SW480 (cell line): ENCODE measurements around the gene KCNJ14.
A peak's percentile ranks its signal among the peaks of the same experiment; 100 is the strongest.
"Not testable (repeated sequence)": the region's sequence is repeated elsewhere in the genome, so short reads cannot be mapped to it uniquely, and the experiment has no call there.

Experiments used
- DNase-seq: peaks from one replicate; pipeline ENCODE4 v3.0.0-alpha.2; 2016; ENCODE audit warnings: low spot score

KCNJ14 gene

GRCh38 chr19:48488478-48488877, 33.1 kb downstream of the KCNJ14 start:
- not testable (repeated sequence) for DNase-seq

GRCh38 chr19:48489608-48490216, 34.3 kb downstream of the KCNJ14 start:
- peak; percentile 81 for DNase-seq

- peak; percentile 85 for DNase-seq
Observed at GRCh38 chr19:48490981-48491792, 35.8 kb downstream of the KCNJ14 start.

GRCh38 chr19:48491793-48492123, 36.4 kb downstream of the KCNJ14 start:
- DNase-seq, result no peak

GRCh38 chr19:48492925-48493717, 37.7 kb downstream of the KCNJ14 start:
- DNase-seq, result peak; percentile 98

GRCh38 chr19:48493718-48494401, 38.5 kb downstream of the KCNJ14 start:
- DNase-seq, result no peak

- no peak for DNase-seq
Observed at GRCh38 chr19:48495396-48495795, 40.0 kb downstream of the KCNJ14 start.

- DNase-seq, result no peak
Observed at GRCh38 chr19:48496959-48497727, 41.8 kb downstream of the KCNJ14 start.

GRCh38 chr19:48497728-48498594, 42.6 kb downstream of the KCNJ14 start:
- no peak for DNase-seq

- no peak for DNase-seq
Observed at GRCh38 chr19:48498595-48499311, 43.4 kb downstream of the KCNJ14 start.

GRCh38 chr19:48499316-48500090, 44.1 kb downstream of the KCNJ14 start:
- no peak for DNase-seq

- no peak for DNase-seq
Observed at GRCh38 chr19:48500830-48501493, 45.6 kb downstream of the KCNJ14 start.

GRCh38 chr19:48501494-48502349, 46.3 kb downstream of the KCNJ14 start:
- peak; percentile 99 for DNase-seq

- no peak for DNase-seq
Observed at GRCh38 chr19:48502350-48503018, 47.1 kb downstream of the KCNJ14 start.

- peak; percentile 76 for DNase-seq
Observed at GRCh38 chr19:48506138-48506733, 50.9 kb downstream of the KCNJ14 start.

GRCh38 chr19:48507911-48508439, 52.6 kb downstream of the KCNJ14 start:
- no peak for DNase-seq
